NT2/D1 (cell line): ENCODE data around the gene TKTL1.

Experiments used
- DNase-seq: peaks from one replicate; pipeline ENCODE4 v3.0.0-alpha.2; 2011; ENCODE audit warnings: low read depth, low spot score
- H3K27me3 ChIP-seq: 2 replicates; pipeline ENCODE4 v1.6.0; 2011; ENCODE audit warnings: mild to moderate bottlenecking; ENCODE audit not compliant: insufficient read length, insufficient read depth
- H3K36me3 ChIP-seq: 2 replicates; pipeline ENCODE4 v1.6.1; 2011; ENCODE audit warnings: mild to moderate bottlenecking, low read length, mixed read lengths; ENCODE audit not compliant: insufficient read depth, insufficient read length
- H3K4me1 ChIP-seq: 2 replicates; pipeline ENCODE4 v1.5.1; 2011; ENCODE audit not compliant: insufficient read depth, insufficient read length
- H3K4me3 ChIP-seq: 2 replicates; pipeline ENCODE4 v1.5.1; 2011; ENCODE audit warnings: low read depth; ENCODE audit not compliant: insufficient read length
- H3K9ac ChIP-seq: 2 replicates; pipeline ENCODE4 v1.6.0; 2011; ENCODE audit warnings: low read depth; ENCODE audit not compliant: insufficient read length
- H3K9me3 ChIP-seq: 2 replicates; pipeline ENCODE4 v1.5.1; 2011; ENCODE audit warnings: mild to moderate bottlenecking, low read length; ENCODE audit not compliant: insufficient read depth
- SUZ12 ChIP-seq: IDR thresholded peaks from 2 replicates; pipeline ENCODE4 v1.6.1; 2011; ENCODE audit not compliant: insufficient read length, insufficient read depth; ENCODE audit errors: extremely low read depth
- YY1 ChIP-seq: IDR thresholded peaks from 2 replicates; pipeline ENCODE4 v1.6.1; 2011; ENCODE audit not compliant: insufficient read length, insufficient read depth
- ZNF274 ChIP-seq: IDR thresholded peaks from 2 replicates; pipeline ENCODE4 v1.6.1; 2011; ENCODE audit warnings: mild to moderate bottlenecking, low read depth, low read length

Gene TKTL1

GRCh38 chrX:154355094-154355775 is 59.6 kb downstream of the TKTL1 start:
- Histone ChIP-seq H3K9me3 (no peaks in the 10 kb centered on the region), H3K36me3 (peaks cover 98% of the 10 kb centered on the region), H3K4me3 (no peak overlapping the region), H3K4me1 (no peaks in the 10 kb centered on the region), H3K27me3 (no peaks in the 10 kb centered on the region), H3K9ac (no peak overlapping the region)
- no peak for DNase-seq
- TF ChIP-seq YY1 (no peak), SUZ12 (no peak), ZNF274 (no peak)

- Histone ChIP-seq H3K4me3 (no peak overlapping the region), H3K27me3 (no peaks in the 10 kb centered on the region), H3K9ac (no peak overlapping the region), H3K9me3 (no peaks in the 10 kb centered on the region), H3K36me3 (peaks cover 96% of the 10 kb centered on the region), H3K4me1 (no peaks in the 10 kb centered on the region)
- no peak for DNase-seq
- no peak for TF ChIP-seq ZNF274
- TF ChIP-seq YY1 = no peak
- TF ChIP-seq SUZ12 = no peak
Observed at GRCh38 chrX:154355776-154356140, 60.2 kb downstream of the TKTL1 start.

- DNase-seq = no peak
- no peak overlapping the region for H3K9ac ChIP-seq
- TF ChIP-seq YY1 (no peak), ZNF274 (no peak), SUZ12 (no peak)
- peaks cover 93% of the 10 kb centered on the region for H3K36me3 ChIP-seq
- no peaks in the 10 kb centered on the region for H3K4me1 ChIP-seq
- no peaks in the 10 kb centered on the region for H3K27me3 ChIP-seq
- no peak overlapping the region for H3K4me3 ChIP-seq
- no peaks in the 10 kb centered on the region for H3K9me3 ChIP-seq
Observed at GRCh38 chrX:154356596-154356995, 61.0 kb downstream of the TKTL1 start.

GRCh38 chrX:154357205-154357604 is 61.6 kb downstream of the TKTL1 start:
- H3K4me1 ChIP-seq = no peaks in the 10 kb centered on the region
- TF ChIP-seq YY1 (no peak), ZNF274 (no peak), SUZ12 (no peak)
- H3K27me3 ChIP-seq = no peaks in the 10 kb centered on the region
- no peak for DNase-seq
- no peak overlapping the region for H3K4me3 ChIP-seq
- no peak overlapping the region for H3K9ac ChIP-seq
- no peaks in the 10 kb centered on the region for H3K9me3 ChIP-seq
- peaks cover 93% of the 10 kb centered on the region for H3K36me3 ChIP-seq

GRCh38 chrX:154358011-154358410 is 62.4 kb downstream of the TKTL1 start:
- H3K27me3 ChIP-seq = no peaks in the 10 kb centered on the region
- no peak for TF ChIP-seq ZNF274
- TF ChIP-seq SUZ12 = no peak
- TF ChIP-seq YY1 = no peak
- H3K9me3 ChIP-seq = no peaks in the 10 kb centered on the region
- DNase-seq = no peak
- no peaks in the 10 kb centered on the region for H3K4me1 ChIP-seq
- no peak overlapping the region for H3K9ac ChIP-seq
- H3K36me3 ChIP-seq = peaks cover 93% of the 10 kb centered on the region
- H3K4me3 ChIP-seq = no peak overlapping the region

GRCh38 chrX:154358829-154359228 is 63.2 kb downstream of the TKTL1 start:
- Histone ChIP-seq H3K4me3 (no peak overlapping the region), H3K4me1 (no peaks in the 10 kb centered on the region), H3K9me3 (no peaks in the 10 kb centered on the region), H3K9ac (no peak overlapping the region), H3K27me3 (no peaks in the 10 kb centered on the region), H3K36me3 (peaks cover 89% of the 10 kb centered on the region)
- DNase-seq = no peak
- no peak for TF ChIP-seq YY1

GRCh38 chrX:154359362-154360154 is 64.0 kb downstream of the TKTL1 start:
- no peak overlapping the region for H3K9ac ChIP-seq
- H3K4me1 ChIP-seq = no peaks in the 10 kb centered on the region
- DNase-seq = no peak
- no peak overlapping the region for H3K4me3 ChIP-seq
- TF ChIP-seq ZNF274 (no peak), YY1 (no peak), SUZ12 (no peak)
- H3K9me3 ChIP-seq = no peaks in the 10 kb centered on the region
- H3K36me3 ChIP-seq = peaks cover 89% of the 10 kb centered on the region
- no peaks in the 10 kb centered on the region for H3K27me3 ChIP-seq
